Fibroblast of skin of right biceps (primary cell): ENCODE measurements around the gene SHF.
"Not testable (repeated sequence)": the region's sequence is repeated elsewhere in the genome, so short reads cannot be mapped to it uniquely, and the experiment has no call there.

Experiments
- DNase-seq: peaks from one replicate; pipeline ENCODE4 v3.0.0-alpha.2; 2013

SHF gene

GRCh38 chr15:45143056-45143455, 44.7 kb downstream of the SHF start:
- DNase-seq: no peak

GRCh38 chr15:45141386-45141785, 46.4 kb downstream of the SHF start:
- DNase-seq: no peak

GRCh38 chr15:45140557-45141250, 47.1 kb downstream of the SHF start:
- DNase-seq: no peak

GRCh38 chr15:45139770-45140169, 48.0 kb downstream of the SHF start:
- DNase-seq: no peak

GRCh38 chr15:45138814-45139765, 48.7 kb downstream of the SHF start:
- DNase-seq: no peak

- no peak for DNase-seq
Observed at GRCh38 chr15:45137703-45138102, 50.1 kb downstream of the SHF start.

GRCh38 chr15:45136378-45136764, 51.4 kb downstream of the SHF start:
- DNase-seq: no peak

GRCh38 chr15:45135705-45136377, 51.9 kb downstream of the SHF start:
- not testable (repeated sequence) for DNase-seq

- no peak for DNase-seq
Observed at GRCh38 chr15:45134682-45135604, 52.8 kb downstream of the SHF start.

- no peak for DNase-seq
Observed at GRCh38 chr15:45134046-45134445, 53.7 kb downstream of the SHF start.

GRCh38 chr15:45133561-45133920, 54.2 kb downstream of the SHF start:
- DNase-seq: no peak

- DNase-seq: no peak
Observed at GRCh38 chr15:45132844-45133560, 54.8 kb downstream of the SHF start.

- DNase-seq: no peak
Observed at GRCh38 chr15:45131510-45131909, 56.3 kb downstream of the SHF start.

GRCh38 chr15:45130291-45131000, 57.3 kb downstream of the SHF start:
- DNase-seq: no peak

- no peak for DNase-seq
Observed at GRCh38 chr15:45129651-45130129, 58.1 kb downstream of the SHF start, which contains the start of the genes DUOX1 and DUOXA1. TSS of gene DUOX1 (plus strand) at chr15:45129994. CDS start at chr15:45131967, 1,973 bp downstream. TSS of gene DUOXA1 (minus strand) at chr15:45129879. CDS start at chr15:45123014, 6,865 bp downstream.

- no peak for DNase-seq
Observed at GRCh38 chr15:45128971-45129639, 58.7 kb downstream of the SHF start.

GRCh38 chr15:45126535-45127158, 61.1 kb downstream of the SHF start:
- peak; percentile 22 for DNase-seq

GRCh38 chr15:45123397-45123796, 64.4 kb downstream of the SHF start:
- no peak for DNase-seq

GRCh38 chr15:45122719-45123118, 65.0 kb downstream of the SHF start:
- no peak for DNase-seq
